NCI-H524 treated with DMSO at 0.1 percent for 48 hours (cell line): ENCODE measurements around the gene CACNA2D3.

Experiments used
- DNase-seq: peaks from one replicate; lab custom pipeline; 2025; lab: John Stamatoyannopoulos, UW

The CACNA2D3 gene

GRCh38 chr3:54171509-54171908 is 49.2 kb downstream of the CACNA2D3 start:
- no peak for DNase-seq

GRCh38 chr3:54171951-54172350 is 49.6 kb downstream of the CACNA2D3 start:
- DNase-seq: no peak

GRCh38 chr3:54173371-54173770 is 51.0 kb downstream of the CACNA2D3 start:
- no peak for DNase-seq

GRCh38 chr3:54176106-54176505 is 53.8 kb downstream of the CACNA2D3 start:
- DNase-seq: no peak

- DNase-seq: no peak
Measured at GRCh38 chr3:54177816-54178215, 55.5 kb downstream of the CACNA2D3 start.

GRCh38 chr3:54178376-54178775 is 56.0 kb downstream of the CACNA2D3 start:
- no peak for DNase-seq

GRCh38 chr3:54180921-54181320 is 58.6 kb downstream of the CACNA2D3 start:
- no peak for DNase-seq

- DNase-seq: no peak
Measured at GRCh38 chr3:54182242-54182641, 59.9 kb downstream of the CACNA2D3 start.

- DNase-seq: no peak
Measured at GRCh38 chr3:54185740-54186139, 63.4 kb downstream of the CACNA2D3 start.

GRCh38 chr3:54188176-54188791 is 65.9 kb downstream of the CACNA2D3 start:
- DNase-seq: no peak

GRCh38 chr3:54191220-54191619 is 68.9 kb downstream of the CACNA2D3 start:
- no peak for DNase-seq

GRCh38 chr3:54192026-54192425 is 69.7 kb downstream of the CACNA2D3 start:
- DNase-seq: no peak

GRCh38 chr3:54193093-54193492 is 70.7 kb downstream of the CACNA2D3 start:
- no peak for DNase-seq

GRCh38 chr3:54196360-54196991 is 74.1 kb downstream of the CACNA2D3 start:
- no peak for DNase-seq

- DNase-seq: no peak
Measured at GRCh38 chr3:54197509-54197908, 75.2 kb downstream of the CACNA2D3 start.

- DNase-seq: no peak
Measured at GRCh38 chr3:54198556-54198955, 76.2 kb downstream of the CACNA2D3 start.

- DNase-seq: no peak
Measured at GRCh38 chr3:54202054-54202453, 79.7 kb downstream of the CACNA2D3 start.

GRCh38 chr3:54202651-54203248 is 80.4 kb downstream of the CACNA2D3 start:
- no peak for DNase-seq

- DNase-seq: no peak
Measured at GRCh38 chr3:54206874-54207273, 84.5 kb downstream of the CACNA2D3 start.

- no peak for DNase-seq
Measured at GRCh38 chr3:54211097-54211496, 88.7 kb downstream of the CACNA2D3 start.

- no peak for DNase-seq
Measured at GRCh38 chr3:54212723-54213122, 90.4 kb downstream of the CACNA2D3 start.

- no peak for DNase-seq
Measured at GRCh38 chr3:54213907-54214306, 91.6 kb downstream of the CACNA2D3 start.

- DNase-seq: no peak
Measured at GRCh38 chr3:54214845-54215244, 92.5 kb downstream of the CACNA2D3 start.

GRCh38 chr3:54215521-54215920 is 93.2 kb downstream of the CACNA2D3 start:
- no peak for DNase-seq
